GM18868 (cell line): Measurements from ENCODE around the gene NKD2.

Experiments used
- ATAC-seq: cut with Tn5 transposase; IDR thresholded peaks from one replicate; pipeline ENCODE4 v1.9.1; 2021; ENCODE audit warnings: mild to moderate bottlenecking, moderate library complexity; ENCODE audit not compliant: unreplicated experiment

The NKD2 gene

DNA sequence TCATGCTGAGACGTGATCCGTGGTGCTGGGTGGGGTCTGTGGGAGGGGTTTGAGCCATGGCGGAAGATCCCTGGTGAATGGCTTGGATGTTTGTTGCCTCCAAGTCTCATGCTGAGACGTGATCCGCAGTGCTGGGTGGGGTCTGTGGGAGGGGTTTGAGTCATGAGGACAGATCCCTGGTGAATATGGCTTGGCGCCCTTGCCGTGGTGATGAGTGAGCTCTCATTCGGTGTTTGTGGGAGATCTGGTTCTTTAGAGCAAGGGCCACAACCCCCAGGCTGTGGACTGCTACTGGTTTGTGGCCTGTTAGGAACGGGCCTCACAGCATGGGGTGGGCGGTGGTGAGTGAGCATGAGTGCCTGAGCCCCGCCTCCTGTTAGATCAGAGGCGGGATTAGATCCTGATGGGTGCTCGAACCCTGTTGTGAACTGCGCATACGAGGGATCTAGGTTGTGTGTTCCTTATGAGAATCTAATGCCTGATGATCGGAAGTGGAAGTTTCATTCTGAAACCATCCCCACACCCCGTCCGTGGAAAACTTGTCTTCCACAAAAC is 31.2 kb downstream of the NKD2 start:
- ATAC-seq, result no peak

DNA sequence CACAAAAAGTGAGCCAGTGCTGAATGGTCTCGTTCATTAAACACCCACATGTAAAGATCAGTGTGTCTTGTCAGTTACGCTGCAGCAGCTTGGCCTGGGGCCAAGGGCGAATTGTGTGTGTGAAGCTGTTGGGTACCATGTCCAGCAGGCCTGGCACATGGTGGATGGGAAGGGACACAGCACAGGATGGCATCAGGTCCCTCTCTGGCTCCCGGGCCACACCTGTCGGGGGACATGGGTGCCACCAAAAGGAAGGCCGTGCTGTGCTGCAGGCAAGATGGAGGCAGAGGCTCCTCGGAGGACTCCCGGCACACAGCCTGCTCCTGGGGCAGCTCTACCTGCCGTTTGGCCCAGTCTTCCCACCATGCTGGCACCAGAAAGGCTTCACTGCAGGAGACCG is 32.0 kb downstream of the NKD2 start:
- no peak for ATAC-seq

DNA sequence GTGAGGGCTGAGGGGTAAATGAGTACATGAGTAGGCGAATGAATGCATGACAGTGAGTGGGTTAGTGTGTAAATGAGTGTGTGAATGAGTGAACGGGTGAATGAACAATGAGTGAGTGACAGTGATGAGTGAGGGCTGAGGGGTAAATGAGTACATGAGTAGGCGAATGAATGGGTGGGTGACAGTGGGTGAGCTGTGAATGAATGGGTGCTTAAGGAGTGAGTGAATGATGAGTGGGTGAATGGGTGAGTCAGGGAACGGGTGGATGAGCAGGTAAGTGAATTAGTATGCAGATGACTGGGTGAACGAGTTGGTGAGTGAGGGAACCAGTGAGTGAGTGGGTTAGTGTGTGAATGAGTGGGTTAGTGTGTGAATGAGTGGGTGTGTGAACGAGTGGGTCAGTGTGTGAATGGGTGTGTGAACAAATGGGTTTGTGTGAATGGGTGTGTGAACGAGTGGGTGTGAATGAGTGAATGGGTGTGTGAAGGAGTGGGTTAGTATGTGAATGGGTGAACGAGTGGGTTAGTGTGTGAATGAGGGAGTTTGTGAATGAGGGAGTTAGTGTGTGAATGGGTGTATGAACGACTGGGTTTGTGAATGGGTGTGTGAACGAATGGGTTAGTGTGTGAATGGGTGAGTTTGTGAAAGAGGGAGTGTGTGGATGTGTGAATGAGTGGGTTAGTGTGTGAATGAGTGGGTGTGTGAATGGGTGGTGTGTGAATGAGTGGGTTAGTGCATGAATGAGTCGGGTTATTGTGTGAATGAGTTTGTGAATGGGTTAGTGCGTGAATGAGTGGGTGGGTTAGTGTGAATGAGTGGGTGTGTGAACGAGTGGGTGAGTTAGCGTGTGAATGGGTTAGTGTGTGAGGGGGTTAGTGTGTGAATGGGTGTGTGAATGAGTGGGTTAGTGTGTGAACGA is 32.9 kb downstream of the NKD2 start:
- ATAC-seq, result no peak

DNA sequence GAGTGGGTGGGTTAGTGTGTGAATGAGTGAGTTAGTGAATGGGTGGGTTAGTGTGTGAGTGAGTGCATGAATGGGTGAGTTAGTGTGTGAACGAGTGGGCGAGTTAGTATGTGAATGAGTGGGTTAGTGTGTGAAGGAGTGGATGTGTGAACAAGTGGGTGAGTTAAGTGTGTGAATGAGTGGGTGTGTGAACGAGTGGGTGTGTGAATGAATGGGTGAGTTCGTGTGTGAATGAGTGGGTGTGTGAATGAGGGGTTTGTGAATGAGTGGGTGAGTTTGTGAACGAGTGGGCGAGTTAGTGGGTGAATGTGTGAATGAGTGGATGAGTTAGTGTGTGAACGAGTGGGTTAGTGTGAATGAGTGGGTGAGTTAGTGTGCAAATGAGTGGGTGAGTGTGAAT is 34.0 kb downstream of the NKD2 start:
- no peak for ATAC-seq

DNA sequence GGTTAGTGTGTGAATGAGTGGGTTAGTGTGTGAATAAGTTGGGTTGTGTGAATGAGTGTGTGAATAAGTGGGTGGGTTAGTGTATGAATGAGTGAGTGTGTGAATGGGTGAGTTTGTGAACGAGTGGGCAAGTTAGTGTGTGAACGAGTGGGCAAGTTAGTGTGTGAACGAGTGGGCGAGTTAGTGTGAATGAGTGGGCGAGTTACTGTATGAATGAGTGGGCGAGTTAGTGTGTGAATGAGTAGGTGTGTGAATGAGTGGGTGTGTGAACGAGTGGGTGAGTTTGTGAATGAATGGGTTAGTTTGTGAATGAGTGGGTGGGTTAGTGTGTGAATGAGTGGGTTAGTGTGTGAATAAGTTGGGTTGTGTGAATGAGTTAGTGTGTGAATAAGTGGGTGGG is 34.7 kb downstream of the NKD2 start:
- ATAC-seq, result no peak

DNA sequence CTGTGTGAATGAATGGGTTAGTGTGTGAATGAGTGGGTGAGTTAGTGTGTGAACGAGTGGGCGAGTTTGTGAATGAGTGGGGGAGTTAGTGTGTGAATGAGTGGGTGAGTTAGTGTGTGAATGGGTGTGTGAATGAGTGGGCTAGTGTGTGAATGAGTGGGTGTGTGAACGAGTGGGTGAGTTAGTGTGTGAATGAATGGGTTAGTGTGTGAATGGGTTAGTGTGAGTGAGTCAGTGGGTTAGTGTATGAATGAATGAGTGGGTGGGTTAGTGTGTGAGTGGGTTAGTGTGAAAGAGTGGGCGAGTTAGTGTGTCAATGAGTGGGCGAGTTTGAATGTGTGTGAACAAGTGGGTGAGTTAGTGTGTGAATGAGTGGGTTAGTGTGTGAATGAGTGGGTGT is 35.5 kb downstream of the NKD2 start:
- ATAC-seq, result no peak

DNA sequence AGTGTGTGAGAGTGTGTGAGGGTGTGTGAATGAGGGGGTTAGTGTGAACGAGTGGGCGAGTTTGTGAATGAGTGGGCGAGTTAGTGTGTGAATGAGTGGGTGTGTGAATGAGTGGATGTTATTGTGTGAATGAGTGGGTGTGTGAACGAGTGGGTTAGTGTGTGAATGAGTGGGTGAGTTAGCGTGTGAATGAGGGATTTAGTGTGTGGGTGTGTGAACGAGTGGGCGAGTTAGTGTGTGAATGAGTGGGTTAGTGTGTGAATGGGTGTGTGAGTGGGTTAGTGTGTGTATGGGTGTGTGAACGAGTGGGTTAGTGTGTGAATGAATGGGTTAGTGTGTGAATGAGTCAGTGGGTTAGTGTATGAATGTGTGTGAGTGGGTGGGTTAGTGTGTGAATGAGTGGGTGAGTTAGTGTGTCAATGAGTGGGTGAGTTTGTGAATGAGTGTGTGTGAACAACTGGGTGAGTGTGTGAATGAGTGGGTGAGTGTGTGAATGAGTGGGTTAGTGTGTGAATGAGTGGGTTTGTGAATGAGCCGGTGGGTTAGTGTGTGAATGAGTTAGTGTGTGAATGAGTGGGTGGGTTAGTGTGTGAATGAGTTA is 37.5 kb downstream of the NKD2 start:
- ATAC-seq, result no peak

DNA sequence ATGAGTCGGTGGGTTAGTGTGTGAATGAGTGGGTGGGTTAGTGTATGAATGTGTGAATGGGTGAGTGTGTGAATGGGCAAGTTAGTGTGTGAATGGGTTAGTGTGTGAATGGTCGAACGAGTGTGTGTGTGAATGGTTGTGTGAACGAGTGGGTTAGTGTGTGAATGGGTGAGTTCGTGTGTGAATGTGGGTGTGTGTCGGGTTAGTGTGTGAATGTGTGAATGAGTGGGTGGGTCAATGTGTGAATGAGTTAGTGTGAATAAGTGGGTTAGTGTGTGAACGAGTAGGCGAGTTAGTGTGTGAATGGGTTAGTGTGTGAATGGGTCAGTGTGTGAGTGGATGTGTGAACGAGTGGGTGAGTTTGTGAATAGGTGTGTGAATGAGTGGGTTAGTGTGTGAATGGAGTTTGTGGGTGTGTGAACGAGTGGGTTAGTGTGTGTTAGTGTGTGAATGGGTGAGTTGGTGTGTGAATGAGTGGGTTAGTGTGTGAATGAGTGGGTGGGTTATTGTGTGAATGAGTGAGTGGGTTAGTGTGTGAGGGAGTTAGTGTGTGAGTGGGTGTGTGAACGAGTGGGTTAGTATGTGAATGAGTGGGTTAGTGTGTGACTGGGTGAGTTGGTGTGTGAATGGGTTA is 38.8 kb downstream of the NKD2 start:
- ATAC-seq, result no peak

DNA sequence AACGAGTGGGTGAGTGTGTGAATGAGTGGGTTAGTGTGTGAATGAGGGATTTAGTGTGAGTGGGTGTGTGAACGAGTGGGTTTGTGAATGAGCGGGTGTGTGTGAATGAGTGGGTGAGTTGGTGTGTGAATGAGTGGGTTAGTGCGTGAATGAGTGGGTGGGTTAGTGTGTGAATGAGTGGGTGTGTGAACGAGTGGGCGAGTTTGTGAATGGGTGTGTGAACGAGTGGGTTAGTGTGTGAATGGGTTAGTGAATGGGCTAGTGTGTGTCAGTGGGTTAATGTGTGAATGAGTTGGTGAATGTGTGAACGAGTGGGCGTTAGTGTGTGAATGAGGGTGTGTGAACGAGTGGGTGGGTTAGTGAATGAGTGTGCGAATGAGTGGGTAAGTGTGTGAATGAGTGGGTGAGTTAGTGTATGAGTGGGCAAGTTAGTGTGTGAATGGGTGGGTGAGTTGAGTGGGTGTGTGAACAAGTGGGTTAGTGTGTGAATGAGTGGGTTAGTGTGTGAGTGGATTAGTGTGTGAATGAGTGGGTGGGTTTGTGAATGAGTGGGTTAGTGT is 39.6 kb downstream of the NKD2 start:
- ATAC-seq, result no peak

DNA sequence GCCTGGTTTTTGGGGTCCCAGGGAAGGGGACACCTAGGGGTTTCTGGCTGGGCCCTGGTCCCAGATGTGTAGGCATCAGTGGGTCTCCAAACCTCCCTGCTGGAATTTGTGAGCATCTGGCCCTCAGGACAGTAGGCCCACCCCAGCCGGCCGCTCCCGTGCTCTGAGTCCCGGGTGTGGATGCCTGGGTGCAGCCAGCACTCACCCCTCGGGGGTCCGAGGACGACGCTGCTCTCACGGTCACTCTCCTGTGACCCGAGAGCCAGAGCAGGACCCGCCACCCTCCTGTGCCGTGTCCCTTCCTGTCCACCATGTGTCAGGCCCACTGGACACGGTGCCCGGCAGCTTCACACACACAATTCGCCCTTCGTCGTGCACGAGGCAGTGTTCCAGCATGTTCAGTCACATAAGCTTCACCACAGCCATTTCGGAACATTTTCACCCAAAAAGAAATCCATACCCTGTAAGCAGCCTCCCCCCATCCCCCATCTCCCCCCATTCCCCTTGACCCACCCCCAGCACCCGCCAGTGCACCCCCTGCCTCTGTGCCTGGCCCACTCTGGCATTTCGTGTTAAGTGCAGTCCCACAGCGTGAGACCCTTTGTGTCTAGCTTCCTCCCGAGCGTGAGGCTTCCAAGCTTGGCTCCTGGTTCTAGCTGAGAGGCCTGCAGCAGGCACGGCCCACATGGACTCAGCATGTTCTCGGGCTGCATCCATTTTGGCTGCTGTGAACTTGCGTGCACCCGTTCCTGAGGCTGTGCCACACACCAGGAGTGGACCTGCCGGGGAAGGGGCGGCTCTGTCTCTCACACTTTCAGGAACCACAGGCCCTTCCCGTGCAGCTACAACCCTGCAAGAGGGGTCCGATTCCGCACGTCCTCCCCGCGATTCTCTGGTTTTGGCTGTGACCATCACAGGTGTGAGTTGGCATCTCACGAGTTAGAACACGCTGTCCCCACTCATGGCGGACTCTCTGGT is 40.5 kb downstream of the NKD2 start:
- no peak for ATAC-seq

DNA sequence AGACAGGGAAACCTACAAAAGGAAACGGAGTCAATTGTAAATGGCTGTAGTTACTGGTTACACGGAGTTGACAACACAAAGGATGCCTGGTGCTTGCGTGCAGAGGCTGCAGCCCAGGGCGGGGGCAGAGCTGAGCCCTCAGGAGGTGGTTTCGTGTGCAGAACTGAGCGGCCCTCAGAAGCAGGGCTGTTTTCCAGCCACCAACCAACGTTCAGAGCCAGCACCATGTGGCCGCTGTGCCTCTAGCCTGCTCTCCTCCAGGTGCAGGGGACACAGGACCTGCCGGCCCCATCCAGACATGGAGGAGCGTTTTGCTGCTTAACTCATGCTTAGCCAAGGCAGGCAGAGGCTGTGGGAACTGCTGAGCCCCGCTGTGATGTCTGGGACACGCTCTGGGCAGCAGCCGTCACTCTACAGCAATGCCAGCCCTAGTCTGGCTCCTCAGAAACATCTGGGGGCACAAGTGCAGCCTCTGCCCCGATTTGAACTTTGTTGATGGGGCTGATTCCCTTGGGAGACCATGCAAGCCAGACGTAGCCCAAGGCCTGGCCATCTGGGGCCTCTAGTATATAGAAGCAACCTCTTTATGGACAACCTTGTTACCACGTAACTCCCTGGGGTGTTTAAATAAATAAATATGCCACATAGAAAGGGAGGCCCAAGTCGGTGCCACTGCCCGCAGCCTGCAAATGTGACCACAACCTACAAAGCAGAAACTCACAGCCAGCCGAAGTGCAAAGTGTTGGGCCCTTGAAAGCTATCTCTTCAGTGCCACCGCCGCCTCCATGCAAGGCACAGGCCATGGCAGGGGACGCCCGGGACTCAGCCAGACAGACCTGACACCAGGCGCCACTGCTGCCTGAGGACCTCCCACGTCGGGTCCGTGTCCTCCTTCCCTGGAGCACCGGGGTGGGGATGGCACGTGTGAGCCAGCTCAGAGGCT is 42.1 kb downstream of the NKD2 start:
- ATAC-seq, result no peak

DNA sequence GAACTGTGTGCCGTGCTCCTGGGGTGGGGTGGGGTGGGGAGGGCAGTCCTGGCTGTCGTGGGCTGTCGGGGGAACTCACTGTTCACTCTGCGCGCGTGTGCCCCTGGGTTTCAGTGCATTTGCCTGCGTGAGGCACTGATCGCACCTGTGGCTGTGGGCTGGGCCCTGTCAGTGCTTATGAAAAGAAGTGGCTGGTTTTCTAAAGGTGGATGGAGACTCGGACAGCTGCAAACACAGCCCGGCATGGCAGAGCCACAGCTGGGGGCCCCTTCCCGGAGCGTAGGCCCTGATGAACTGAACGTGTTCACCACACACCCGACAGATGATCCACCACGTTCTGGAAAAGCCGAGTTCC is 42.7 kb downstream of the NKD2 start:
- no peak for ATAC-seq

DNA sequence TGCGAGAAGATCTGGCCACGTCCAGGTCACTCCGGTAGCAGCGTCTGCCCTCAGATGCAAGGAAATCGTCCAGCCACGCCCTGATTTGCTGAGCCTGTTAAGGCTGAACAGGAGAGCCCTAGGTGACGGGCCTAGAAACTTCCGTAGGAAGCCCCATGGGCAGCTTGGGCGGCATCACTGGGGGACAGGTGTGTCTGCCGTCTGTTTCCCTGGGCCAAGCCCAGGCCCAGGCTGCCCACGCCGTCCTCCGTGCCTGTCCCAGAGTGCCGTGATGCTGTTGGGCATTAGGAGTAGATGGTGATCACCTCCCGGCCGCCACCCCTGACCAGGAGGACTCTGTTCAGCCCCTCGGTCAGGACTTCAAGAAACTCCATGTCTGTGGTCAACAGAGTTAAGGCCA is 43.5 kb downstream of the NKD2 start:
- ATAC-seq, result no peak

DNA sequence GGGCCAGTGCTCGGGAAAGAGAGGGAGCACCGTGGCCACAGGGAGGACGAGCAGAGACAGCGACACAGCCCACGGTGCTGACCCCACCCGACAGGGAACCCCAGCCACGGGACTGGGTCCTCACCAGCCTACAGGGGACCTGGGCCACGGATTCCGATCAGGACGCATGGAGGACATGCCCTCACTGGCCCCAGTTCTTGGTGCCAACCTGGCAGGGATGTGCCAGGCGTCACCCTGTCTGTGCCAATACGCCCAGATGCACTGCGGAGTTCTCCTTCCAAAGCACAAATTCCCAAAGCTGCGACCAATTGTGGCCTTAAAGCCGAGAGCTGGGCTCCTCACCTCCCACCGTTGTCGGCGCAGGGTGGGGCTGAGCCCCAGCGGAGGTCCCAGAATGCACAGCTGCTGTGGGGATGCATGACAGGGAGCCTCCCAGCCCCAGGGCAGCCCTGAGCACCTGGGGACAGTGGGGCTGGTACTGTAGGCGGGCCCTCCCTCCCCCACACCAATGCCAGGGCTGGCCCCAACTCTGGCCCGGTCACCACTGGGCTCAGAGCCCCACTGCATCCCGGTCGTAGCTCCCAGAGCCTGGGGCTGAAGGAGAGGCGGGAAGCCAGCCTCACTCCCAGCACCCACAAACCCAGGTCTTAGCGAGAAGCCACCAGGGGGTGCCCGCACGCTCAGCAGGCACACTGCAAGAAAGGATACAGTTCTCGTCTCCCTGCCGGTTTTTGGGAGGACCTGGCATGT is 44.2 kb downstream of the NKD2 start:
- no peak for ATAC-seq

DNA sequence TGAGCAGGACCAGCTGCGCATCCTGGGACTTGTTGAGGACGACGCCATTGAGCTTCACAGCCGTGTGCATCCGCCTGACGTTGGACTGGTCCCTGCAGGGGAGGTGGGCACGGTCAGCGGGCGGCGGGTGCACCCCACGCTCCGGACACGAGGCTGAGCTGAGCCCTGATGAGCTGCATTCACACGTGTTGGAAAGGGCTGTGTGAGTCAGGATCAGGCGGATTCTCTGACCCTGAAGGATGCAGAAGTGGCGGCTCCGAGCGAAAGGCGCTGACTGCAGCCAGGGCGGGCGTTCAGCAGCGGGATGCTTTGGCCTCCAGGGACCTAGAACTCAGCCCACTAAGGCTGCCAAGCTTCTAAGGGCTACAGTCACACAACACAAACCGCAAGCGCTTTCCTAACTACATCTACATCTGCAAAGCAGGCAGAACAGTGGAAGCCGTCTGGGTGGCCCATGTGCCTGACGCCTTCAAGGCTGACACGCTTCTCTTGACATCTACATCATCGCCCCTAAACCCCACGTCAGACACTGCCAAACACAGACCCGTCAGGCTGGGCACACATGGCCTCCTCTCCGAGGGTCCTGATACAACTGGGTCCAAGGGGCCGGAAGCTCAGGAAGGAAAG is 44.9 kb downstream of the NKD2 start:
- ATAC-seq, result no peak

DNA sequence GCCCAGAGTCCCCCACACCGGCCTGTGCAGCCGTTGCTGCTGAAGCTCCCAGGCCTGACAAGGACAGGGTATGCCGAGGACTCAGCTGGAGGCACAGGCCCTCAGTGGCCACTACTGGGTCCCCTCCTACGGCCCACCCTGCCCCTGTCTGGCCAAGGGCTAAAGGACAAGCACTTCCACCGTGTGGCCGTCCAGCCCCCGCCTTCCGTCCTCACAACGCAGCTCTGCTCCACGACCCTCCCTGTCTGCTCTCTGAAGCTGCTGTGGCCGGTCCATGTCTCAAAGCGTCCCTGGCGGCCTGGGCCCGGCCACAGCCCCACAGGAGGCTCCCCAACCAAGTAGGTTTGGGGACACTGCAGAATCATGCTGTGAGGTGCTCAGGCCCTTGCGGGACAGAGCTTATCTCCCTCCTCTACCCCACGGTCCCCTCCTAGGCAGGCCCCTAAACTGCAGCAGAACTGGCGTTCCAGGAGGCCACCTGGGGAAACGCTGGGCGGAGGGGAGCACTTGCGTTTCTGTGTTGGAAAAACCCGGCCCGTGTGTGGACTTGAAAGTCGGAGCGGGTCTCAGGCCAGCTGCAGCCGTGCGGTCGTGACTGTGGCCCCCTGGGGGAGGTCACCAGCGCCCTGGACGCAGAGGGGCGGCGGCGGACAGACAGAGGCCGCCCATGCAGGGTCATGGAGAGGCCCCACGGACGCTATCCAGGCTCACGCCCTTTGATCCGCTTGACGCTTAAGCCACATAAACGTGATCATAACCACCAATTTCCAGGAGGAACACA is 45.6 kb downstream of the NKD2 start:
- no peak for ATAC-seq
